ENCODE results near the gene TEX12.

The TEX12 gene

DNA sequence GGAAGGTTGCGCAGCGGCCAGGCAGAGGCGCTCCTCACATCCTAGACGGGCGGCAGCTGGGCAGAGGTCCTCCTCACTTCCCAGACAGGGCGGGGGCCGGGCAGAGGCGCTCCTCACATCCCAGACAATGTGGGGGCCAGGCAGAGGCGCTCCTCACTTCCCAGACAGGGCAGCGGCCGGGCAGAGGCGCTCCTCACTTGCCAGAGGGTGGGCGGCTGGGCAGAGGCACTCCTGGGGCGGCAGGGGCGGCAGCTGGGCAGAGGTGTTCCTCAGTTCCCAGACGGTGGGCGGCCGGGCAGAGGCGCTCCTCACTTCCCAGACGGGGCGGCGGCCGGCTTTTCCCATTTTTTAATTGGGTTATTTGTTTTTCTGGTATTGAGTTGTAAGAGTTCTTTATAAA lies 38.9 kb downstream of the TEX12 start:
- in situ Hi-C loops (cut with HindIII; ENCODE audit: low sequenced_read_pairs) = no loop called here

DNA sequence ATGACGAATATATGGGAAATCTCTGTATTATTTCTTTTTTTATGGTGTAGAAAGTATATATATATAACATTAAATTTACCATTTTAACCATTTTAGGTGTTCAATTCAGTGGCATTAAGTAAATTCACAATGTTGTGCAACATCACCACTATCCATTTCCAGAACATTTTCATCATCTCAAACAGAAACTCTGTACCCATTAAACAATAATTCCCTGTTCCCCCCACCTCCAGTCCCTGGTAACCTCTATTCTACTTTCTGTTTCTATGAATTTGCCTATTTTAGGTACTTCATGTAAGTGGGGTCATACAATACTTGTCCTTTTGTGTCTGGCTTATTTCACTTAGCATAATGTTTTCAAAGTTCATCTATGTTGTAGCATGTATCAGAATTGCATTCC lies 43.7 kb downstream of the TEX12 start:
- in situ Hi-C loops (cut with HindIII; ENCODE audit: low sequenced_read_pairs) = no loop called here

DNA sequence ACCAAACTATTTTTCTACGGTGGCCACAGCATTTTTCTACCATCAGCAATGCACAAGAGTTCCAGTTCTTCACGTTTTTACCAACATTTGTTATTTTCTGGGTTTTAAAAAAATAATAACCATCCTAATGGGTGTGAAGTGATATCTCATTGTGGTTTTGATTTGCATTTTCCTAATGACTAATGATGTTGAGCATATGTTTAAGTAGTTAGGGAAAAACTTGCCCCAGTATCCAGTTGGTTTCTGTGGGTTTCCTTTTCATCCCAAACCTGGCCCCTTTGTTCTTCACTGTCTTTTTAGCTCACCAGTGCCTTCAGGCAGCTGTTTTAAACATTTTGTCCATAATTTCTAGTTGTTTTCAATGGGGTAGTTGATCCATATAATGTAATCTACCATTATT lies 44.4 kb downstream of the TEX12 start:
- in situ Hi-C loops (cut with HindIII; ENCODE audit: low sequenced_read_pairs) = no loop called here

DNA sequence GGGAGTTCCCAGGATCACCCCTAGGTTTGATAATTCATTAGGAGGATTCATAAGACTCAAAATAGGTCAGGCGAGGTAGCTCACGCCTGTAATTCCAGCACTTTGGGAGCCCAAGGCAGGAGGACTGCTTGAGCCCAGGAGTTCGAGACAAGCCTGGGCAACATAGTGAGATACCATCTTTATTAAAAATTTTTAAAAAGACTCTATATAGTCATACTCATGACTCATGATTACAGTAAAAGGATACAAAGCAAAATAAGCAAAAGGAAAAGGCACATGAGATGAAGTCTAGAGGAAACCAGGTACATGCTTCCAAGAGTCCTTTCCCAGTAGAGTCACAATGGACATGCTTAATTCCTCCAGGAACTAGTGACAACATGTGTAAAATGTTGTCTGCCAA lies 45.1 kb downstream of the TEX12 start:
- in situ Hi-C loops (cut with HindIII; ENCODE audit: low sequenced_read_pairs) = no loop called here

DNA sequence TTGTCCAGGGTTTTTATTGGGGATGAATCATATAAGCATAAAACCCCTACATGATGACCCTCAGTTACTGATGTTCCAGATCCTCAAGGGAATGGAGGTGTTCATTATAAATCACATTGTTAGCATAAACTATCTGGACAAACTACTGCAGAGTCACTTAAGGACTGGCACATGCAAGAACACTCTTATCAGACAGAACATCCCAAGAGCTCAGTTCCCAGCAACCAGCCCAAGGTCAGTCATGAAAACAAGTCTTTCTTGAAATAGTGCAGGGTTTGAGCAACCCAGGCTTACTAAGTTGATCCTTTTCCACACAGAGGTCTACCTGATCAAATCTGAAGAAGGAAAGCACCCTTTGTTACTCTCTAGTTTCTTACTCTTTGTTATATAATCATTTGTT lies 45.5 kb downstream of the TEX12 start:
- in situ Hi-C loops (cut with HindIII; ENCODE audit: low sequenced_read_pairs) = no loop called here

DNA sequence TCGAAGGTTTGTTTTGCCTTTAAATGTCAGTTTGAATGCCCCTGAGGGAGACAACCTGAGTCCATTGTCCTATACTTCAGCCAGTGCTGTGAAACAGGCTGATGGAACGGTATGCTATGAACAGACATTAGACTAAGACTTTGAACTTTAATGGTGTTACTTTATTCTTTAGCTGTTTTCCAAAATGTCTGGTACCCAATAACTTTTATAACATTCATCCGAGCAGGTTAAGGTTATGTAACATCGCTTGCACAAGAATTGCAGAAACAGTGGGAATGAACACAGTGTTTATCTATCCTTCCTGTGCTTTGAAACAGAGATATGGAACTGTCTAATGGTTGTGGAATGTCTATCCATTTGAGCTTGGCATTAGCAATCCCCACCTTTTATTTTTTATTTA lies 46.6 kb downstream of the TEX12 start:
- in situ Hi-C loops (cut with HindIII; ENCODE audit: low sequenced_read_pairs) = no loop called here

DNA sequence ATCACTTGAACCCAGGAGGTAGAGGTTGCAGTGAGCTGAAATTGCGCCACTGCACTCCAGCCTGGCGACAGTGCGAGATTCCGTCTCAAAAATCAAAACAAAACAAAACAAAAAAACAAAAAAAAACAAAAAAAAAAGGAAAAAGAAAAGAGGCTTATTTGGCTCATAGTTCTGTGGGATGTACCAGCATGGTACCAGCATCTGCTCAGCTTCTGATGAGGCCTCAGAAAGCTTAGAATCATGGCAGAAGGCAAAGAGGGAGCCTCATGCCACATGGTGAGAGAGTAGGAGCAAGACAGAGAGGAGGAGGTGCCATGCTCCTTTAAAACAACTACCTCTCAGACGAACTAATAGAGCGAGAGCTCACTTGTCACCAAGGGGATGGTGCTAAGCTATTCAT lies 48.4 kb downstream of the TEX12 start:
- in situ Hi-C loops (cut with HindIII; ENCODE audit: low sequenced_read_pairs) = no loop called here

DNA sequence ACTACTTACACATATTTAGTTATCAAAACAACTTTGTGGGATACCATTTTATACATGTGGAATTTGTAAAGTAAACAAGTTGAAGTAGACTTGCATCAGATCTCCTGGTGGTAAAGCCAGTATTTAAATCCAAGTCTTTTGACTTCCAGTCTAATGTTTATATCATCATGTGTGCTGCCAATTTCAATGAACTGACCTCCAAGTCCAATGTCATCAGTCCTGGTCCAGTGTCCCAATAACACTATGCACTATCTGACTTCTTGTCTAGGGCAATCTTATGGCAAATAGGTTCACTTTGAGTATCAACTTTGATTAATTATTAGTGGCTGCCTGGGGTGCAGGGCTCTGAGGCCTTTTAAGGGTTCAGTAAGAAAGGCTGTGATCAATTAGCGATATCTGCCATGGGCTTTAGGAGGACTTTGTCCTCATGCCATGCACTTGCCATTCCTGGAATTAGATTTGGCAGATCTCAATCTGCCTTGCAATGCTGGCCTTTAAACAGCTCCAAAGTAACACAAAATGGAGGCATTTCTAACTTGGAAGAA lies 49.5 kb downstream of the TEX12 start:
- in situ Hi-C loops (cut with HindIII; ENCODE audit: low sequenced_read_pairs) = no loop called here

DNA sequence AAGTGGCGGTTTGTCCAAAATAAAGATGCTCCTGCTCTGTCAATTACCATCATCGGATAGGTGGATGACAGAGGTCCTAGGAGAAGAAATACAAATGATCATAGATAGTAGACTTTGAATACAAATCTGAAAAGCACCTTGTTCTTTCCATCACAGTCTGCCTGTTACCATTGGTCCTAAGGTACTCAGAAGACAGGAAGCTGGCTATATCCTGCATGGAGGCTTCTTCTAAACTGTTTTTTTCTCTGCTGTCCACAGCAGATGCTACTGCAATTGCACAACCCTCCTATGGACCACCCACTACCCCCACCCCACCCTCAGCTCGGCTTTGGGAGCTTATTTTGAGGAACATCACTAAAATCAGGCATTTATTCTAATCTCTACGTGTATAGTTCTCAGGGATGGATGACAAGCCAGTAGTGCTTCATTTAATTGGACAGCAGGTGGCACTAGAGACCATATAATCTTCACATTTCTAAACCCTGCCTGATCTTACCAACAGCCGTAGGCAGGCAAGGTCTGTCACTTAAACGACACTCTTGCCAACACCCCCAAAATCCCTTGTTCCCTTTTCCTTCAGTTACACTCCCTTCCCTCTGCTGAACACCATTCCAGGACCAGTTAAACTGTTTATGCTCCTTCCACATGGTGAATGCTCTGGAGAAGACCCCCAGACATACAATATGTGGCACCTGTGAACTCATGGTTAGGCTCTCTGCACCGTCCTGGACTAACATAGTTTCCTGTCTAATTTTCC lies 52.5 kb downstream of the TEX12 start:
- in situ Hi-C loops (cut with HindIII; ENCODE audit: low sequenced_read_pairs) = no loop called here

DNA sequence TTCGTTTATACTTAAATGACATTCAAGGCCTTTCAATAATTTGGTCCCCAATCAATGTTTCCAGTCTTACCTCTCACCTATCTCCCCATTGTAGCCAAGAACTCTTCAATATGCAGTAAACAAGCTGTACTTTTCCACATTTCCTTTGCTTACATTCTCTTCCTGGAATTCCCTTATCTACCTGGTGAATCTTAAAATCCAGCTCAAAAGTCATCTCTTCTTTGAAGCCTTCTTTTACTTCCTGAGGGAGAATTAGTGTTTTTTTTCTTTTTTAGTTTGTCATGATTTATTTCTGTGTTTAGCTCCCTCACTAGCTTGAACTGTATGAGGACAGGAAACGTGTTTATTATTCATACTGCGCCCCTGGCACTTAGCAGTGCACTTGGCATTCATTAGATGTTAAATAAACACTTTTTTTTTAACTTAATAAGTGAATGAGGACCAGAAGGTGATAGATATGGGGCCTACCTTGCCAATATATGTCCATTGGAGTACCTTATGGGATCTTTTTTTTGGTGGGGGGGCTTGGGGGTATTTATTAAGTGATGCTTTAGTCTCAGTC lies 54.2 kb downstream of the TEX12 start:
- in situ Hi-C loops (cut with HindIII; ENCODE audit: low sequenced_read_pairs) = no loop called here

Measured in endothelial cell of hepatic sinusoid (primary cell).